Upper lobe of left lung (tissue), 4 donors: Measurements from ENCODE around the gene KCNC1.

Source experiments
- EP300 ChIP-seq, 4 donors: sonication (generic); formaldehyde crosslinking; IDR thresholded peaks; one replicate each; pipeline ENCODE4 v1.5.1; 2017; ENCODE audit warnings: antibody characterized with exemption in 4 of 4, control low read depth in 2 of 4
- POLR2A ChIP-seq, 4 donors: fragments of 450-650 bp; IDR thresholded peaks; one replicate each; pipeline ENCODE4 v1.5.1; 2016 to 2017; ENCODE audit warnings: antibody characterized with exemption in 4 of 4, mild to moderate bottlenecking in 2 of 4
- POLR2AphosphoS5 ChIP-seq, 2 donors: sonication (generic); formaldehyde crosslinking; IDR thresholded peaks; one replicate each; pipeline ENCODE4 v1.5.1; 2017; ENCODE audit warnings: antibody characterized with exemption in 2 of 2
- TF ChIP-seq, protein P1 (sequence below), 6 experiments: fragments of 450-650 bp in 4 of 6; fragments of 200-600 bp in 2 of 6; sonication (generic) in 2 of 6; IDR thresholded peaks; one replicate each; pipeline ENCODE4 v1.5.1; 2016 to 2019; ENCODE audit warnings: antibody characterized with exemption in 6 of 6

DNA sequence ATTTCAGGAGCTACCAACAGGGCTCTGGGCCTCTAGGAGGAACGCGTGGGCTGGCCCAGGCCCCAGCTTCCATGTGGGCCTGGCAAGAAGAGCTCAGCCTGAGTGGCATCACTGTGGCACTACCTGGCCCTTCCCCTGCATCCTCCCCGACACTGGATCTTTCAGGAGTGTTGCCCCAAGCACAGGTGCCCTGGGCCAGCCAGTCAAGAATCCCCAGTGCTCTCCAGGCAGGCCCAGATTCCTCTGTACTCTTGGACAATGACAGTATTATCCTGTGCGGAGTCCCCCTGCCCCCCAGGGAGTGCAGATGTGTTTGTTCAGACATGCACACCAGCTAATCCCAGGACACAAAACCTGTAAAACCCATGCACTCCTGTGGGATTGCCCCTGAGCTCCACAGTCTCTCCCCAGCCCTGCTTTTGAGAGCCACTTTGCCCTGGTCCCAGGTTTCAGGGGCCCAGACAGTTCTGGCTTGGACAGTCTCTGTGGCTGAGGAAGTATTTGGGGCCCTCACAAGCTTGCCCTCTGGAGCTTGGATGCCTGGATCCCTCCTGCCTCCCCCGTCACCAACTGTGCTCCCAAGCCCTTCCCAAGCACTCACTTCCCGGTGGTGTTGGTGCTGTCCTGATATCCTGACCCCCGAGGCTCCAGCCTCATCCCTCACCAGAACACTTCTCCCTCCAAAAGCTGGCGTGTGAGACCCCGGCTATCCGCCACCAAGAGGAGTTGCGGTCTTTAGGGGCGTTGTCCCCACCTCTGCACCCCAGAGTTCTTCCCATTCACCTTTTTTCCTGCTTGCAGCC lies 39.9 kb downstream of the KCNC1 start:
- TF ChIP-seq, protein P1, sequence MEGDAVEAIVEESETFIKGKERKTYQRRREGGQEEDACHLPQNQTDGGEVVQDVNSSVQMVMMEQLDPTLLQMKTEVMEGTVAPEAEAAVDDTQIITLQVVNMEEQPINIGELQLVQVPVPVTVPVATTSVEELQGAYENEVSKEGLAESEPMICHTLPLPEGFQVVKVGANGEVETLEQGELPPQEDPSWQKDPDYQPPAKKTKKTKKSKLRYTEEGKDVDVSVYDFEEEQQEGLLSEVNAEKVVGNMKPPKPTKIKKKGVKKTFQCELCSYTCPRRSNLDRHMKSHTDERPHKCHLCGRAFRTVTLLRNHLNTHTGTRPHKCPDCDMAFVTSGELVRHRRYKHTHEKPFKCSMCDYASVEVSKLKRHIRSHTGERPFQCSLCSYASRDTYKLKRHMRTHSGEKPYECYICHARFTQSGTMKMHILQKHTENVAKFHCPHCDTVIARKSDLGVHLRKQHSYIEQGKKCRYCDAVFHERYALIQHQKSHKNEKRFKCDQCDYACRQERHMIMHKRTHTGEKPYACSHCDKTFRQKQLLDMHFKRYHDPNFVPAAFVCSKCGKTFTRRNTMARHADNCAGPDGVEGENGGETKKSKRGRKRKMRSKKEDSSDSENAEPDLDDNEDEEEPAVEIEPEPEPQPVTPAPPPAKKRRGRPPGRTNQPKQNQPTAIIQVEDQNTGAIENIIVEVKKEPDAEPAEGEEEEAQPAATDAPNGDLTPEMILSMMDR (IDR thresholded peaks at IDR 0.05) = no peak
- TF ChIP-seq POLR2AphosphoS5 (IDR thresholded peaks at IDR 0.05) = no peak
- TF ChIP-seq POLR2A (IDR thresholded peaks at IDR 0.05) = no peak
- no peak for TF ChIP-seq EP300 (IDR thresholded peaks at IDR 0.05)
